Measurements from ENCODE around the gene GULP1.

- no peak for TF ChIP-seq CHD1 (IDR thresholded peaks at IDR 0.05; ENCODE audit: low read depth, low read length)
- no peak for TF ChIP-seq USF2 (IDR thresholded peaks at IDR 0.05; ENCODE audit: low read depth, low read length)
- no peak for TF ChIP-seq CTCF (conservative IDR thresholded peaks at IDR 0.05; ENCODE audit: low read depth, low read length)
- no peak for TF ChIP-seq BHLHE40 (IDR thresholded peaks at IDR 0.05; ENCODE audit: low read depth, low read length)
- no peak for TF ChIP-seq POLR2A (IDR thresholded peaks at IDR 0.05; ENCODE audit: low read depth, low read length)
Observed at GRCh38 chr2:188601391-188601790, 309.7 kb downstream of the GULP1 start.
